NCI-H146 (cell line): ENCODE measurements around the gene NTM.

Experiments used
- DNase-seq: peaks from one replicate; lab custom pipeline; 2025; lab: John Stamatoyannopoulos, UW

NTM gene

DNA sequence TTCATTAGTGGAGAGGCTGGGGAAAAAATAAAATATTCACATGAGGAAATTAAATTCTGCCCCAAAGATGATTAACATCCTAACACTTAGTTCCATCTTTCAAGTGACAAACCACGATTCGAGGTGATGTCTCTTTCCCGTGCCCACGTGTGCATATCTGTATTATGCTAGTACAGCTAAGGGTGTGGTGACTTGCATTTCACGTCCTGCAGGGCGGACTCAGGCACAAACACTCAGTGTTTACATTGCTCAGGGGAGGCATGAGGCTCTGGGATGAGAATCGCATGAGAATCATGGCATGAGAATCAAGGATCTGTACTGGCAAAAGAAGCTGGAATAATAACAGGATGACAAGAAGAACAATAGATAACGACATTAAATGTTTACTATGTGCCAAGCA lies 179.4 kb downstream of the NTM start:
- DNase-seq, result no peak

DNA sequence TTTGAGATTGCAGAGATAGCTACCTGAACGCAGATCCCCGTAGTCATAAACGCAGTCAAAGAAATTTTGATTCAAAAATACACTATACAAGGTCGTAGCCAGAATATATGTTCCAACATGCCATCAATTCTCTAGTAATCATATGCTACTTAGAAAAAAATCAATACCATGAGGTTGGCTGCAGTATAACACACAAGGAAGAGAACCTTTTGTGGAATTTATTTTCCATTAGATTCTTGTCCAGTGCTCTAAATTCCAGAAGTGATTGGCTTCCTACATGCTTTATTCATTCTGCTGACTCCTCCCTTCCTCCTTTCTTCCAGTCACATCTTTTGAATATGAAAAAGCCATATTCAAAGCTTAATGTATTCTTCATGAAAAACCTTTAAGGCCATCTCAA lies 189.9 kb downstream of the NTM start:
- no peak for DNase-seq

DNA sequence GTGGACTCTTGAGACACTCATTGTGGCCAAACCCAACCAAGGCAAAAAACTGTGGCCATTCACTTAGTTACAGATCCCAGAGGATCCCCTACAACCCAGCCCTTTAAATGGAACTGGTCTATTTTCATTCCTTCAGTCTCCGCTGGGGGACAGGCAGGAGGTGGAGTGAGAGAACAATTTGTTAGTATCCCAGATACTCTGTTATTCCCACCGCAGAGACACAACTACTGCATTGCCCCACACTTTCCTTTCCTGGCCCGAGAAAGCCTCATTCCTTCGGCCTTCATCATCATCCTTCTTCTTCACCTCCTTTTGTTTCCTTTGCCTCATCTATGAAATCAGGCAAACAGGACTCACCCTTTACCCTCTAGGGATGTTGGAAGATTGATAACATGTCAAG lies 191.1 kb downstream of the NTM start:
- DNase-seq, result no peak

DNA sequence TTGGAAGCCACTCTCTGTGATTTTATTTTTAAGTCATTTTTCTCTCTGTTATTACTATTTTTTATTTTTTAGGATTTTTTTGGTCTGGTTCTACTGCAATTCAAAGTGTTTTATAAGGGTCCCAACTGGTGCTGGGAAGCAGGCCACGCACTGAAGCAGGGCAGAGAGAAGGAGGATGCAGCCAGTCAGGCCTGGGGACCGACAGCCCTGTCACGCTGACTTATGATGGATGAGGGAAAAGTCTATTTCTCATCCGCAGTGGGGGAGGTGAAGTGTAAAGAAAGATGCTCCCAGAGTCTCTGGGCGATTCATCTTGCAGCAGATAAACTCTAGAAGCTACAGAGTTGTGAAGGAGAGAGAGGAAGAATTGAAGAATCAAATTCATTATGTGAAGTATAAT lies 191.6 kb downstream of the NTM start:
- DNase-seq, result no peak

DNA sequence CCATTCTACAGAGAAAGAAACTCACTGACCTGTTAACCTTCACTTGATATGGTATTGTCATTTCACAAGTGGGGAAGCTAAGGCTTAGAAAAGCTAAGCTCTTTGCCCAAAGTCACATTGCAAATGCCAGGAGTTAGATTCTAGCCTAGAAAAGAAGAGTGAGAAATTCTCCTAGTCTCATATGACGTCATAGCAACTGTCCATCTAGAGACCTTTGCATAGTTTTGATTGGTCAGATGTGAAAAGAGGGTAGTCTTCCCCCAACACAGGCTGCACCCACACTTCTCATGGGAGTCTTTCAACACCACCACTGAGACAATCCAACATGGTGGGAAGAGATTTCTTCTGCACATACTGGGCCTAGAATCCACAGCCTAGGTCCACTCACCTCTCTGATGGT lies 197.9 kb downstream of the NTM start:
- DNase-seq, result no peak

DNA sequence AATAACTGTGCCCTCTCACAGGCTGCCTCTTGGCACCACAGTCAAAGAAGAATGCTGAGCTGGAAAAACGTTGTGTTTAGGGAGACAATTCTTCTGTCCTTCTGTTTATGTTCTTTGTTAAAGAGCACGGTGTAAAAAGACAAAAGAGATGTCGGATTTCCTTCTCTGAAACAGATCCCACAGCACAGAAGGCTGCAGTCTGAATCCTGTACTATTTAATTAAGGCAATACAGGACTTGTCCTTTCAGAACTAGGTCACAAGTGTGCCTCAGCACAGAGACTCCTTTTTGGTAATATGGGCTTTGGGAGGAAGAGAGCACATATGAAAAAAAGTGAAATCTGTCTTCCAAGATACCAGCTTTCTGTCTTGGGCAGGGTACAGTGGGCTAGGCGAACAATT lies 201.2 kb downstream of the NTM start:
- DNase-seq, result no peak

DNA sequence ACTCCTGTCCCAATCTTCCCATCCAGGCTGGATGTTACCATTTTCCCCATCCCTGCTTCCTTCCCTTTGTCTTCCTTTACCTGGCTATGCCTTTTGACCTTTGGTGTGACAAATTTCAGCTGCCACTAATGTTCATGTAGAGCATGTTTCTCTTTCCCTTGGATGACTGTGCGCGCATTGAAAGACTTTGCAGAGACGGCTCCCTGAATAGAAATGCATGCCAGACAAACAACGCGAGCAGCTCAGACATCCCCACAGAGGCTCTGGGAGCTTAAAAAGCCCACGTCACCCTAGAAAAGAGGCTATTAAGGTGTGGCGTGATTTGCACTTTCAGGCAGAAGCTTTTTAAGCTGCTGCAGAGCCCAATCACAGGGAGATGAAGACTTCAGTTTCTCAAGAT lies 202.0 kb downstream of the NTM start:
- no peak for DNase-seq

DNA sequence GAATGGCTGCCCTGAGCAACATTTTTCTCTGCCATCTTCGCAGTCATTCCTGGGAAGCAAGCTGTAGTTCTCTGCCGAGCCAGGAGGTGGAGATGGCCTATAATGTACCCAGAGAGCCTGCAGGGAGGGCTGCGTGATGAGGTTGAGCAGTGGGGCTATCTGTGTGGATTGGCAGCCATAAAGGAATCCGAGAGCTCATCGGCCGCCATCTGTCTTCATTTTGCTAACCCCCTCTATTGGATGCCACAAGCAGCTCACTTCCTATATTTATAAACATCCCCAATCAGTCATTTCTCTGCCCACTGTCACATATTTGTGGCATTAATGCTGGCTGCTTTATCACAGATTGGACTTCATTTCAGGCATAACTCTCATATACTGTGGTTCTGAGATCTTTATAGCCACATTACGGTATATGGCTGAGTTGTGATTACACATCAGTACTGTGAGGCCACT lies 209.5 kb downstream of the NTM start:
- DNase-seq, result no peak

DNA sequence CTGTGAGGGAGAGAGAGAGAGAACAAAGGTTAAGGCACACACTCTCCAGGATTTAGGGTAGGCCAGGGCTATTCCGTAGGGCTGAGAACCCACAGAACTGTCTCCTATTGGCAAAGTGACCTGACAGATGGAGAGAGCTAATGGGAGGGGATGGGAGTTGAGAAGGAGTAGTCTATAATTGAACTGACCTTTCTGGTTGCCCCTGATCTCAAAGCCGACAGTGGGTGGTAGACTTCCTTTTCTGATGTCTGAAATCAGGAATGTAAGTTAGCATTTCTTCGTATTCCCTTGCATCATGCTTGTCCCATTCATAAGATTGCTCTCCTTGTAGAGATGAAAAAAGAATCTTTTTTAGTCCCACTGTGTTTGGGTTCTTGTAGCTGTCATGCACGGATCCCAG lies 210.1 kb downstream of the NTM start:
- no peak for DNase-seq

DNA sequence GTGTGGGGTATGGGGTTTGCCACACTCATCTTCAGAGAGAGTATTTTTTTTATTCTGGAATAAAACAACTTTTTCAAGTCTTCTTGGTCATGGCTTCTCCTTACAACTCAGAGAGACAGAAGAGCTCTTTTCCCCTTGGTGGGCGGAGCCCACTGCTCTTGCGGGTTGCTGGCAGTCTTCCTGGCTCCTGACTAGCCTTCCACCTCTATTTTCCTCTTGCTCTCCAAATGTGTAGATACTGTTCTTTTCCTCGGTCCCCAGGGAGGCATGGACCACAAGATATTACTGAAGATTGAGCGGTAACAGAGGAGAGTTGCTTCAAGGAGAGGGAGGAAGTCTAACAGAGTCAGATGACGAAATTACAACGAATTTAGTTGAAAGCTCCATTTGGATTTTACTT lies 210.6 kb downstream of the NTM start:
- DNase-seq, result no peak

DNA sequence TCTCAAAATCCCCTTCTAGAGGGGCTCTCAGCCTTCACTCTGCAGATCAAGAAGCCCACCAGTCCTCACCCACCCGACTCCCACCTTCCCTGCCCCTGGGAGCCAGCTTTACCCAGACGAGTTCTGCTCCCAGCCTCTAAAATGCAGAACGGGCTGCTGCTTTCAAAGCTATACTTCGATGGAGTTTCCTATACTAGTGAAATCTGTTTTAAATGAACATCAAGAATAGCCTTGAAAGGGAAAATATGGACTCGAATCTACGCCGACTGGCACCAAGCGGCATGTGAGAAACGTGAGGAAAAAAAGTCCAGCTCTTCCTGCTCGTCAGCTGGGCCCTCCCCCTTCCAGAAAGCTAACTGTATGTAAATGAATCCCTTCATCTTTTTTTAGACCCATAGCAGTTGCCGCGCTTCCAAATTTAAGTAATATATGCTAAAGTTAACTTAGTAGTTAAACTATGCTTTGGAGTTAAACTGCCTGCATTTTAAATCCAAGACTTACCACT lies 211.7 kb downstream of the NTM start:
- DNase-seq, result no peak

DNA sequence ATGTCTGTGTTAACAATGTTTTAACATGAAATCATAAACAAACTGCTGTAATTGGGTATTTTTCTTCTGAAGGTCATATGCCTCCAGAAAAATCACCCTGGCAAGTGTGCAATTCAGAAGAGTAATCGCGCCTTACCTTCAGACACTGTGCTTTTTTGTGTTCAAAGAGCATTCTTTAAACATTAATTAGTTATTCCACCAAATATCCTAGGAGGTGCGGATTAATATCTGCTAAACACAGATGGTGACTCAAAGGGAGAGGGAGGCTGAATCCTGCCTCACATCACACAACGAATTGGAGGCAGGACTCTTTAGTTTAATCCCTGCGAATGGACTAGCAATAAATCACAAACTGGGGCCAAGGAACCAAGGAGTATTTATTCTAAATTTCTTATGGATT lies 213.0 kb downstream of the NTM start:
- DNase-seq, result no peak

DNA sequence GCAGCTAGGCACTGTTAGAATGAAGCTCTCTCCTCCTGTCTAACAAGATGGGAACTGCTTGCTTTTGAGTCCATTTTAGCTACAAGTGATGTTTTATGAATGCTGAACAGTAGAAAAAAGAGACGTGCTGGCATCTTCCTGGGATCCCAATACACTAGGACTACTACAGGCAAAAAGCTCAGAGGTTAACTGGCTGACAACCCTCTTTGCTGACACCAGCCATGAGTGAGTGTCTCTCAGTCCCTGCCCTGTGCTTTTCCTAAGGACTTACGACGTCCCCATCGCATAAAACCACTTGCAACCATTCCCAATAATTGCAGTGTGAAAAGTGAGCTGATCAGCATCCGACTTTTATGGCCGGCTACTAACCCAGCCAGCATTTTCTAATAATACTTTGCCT lies 213.5 kb downstream of the NTM start:
- no peak for DNase-seq

DNA sequence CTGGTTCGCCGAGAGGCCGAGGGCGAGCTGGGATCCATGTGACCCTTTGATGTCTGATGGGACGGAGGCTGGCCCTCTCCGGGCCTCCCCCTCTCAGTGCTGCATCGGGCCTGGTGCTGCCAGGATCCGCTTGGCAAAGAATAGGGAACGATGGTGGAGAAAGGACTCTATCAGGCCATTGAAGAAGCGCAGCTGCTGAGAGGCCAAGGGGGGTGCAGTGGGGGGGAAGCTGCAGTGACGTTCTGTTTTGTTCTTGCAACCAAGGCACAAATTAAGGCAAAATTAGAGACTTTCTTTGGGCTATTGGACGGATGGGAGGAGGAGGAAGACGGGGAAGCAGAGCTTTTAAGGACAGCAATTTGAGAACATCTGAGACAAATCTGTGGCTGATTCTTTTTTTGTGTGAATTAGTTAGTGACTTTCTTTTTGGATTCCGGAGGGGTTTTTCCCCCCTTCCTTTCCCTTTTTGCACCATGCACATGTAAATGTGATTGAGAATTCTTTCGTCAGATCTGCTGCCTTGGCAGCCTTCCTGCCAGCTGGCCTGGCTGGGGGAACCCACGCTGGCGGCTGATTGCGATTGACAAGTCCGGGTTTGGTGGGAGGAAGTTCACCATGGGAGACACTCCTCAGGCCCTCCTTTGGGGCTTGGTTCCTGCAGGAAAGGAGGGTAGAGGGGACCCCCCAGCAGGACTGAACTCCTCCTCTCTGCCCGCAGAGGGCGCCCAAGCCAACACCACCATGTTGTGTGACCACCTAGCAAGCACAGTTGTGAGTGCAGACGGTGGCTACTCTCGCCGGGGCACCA lies 214.6 kb downstream of the NTM start:
- DNase-seq, result no peak

DNA sequence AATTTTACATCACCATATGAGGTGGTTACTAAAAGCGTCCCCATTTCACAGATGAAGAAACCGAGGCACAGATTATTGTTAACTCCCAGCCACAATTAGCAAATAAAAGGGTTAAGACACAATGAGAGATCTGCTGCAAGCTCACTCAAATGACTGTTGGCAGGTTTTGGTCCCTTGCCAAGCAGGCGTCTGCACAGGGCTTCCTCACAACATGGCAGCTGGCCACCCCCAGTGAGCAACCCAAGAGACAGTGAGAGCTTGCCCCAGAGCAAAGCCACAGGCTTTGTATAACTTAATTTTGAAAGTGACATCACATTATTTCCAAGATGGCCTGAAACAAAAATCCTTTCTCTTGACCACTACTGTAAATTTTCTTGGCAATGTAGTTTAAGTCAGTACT lies 217.6 kb downstream of the NTM start:
- DNase-seq, result no peak

DNA sequence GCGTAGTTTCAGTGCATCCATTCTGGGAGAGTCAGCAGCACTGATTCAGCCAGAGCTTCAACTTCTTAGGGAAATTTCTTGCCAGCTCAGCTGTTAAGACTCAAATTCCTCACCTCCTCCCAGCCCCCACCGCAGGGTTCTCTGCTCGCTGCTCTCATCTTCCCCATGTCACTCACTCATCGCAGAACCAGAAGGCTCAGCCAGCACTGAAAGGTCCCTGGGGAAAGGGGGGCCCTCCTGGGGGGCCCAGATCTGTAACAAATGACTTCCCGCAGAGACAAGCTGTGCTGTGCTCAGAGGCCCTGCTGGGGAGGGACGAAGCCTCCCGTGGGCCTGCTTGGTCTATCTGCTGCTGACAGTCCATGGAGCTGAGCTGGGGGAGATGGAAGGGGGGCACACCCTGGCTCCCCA lies 220.6 kb downstream of the NTM start:
- DNase-seq, result no peak

DNA sequence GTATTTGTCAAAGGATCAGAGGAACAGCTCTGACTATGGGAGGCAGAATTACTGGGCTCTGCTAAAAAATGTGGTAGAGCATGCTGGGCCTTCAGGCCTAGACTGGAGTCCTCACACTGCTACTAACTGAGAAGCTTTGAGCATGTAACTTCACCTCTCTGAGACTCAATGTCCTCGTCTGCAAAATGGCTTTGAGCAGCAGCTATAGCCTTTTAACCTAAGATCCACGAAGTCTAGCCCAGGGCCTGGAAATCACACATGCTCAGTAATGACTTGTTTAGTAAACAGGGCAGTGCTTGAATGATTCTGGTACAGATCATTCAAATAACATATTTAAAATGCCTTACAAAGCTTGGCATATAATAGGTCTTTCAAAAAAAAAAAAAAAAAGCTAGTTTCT lies 221.7 kb downstream of the NTM start:
- no peak for DNase-seq

DNA sequence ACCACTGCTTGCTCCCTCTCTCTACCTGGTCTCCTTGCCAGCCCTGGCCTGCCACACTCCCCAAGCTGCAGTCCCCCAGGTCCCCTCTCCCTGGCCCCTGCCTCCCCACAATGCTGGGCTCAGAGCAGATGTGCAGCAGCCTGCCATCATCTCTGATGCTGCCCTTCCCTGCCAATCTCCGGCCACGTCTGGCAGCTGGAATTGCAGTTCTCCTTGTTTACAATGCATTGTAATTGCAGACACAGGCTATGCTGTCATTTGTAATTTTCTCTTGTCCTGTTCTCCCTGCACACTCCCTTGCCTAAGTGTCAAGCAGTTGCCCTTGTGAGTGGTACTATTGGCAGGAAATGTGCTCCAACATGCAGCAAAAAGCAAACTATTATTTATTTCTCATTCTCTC lies 222.3 kb downstream of the NTM start:
- DNase-seq, result no peak

DNA sequence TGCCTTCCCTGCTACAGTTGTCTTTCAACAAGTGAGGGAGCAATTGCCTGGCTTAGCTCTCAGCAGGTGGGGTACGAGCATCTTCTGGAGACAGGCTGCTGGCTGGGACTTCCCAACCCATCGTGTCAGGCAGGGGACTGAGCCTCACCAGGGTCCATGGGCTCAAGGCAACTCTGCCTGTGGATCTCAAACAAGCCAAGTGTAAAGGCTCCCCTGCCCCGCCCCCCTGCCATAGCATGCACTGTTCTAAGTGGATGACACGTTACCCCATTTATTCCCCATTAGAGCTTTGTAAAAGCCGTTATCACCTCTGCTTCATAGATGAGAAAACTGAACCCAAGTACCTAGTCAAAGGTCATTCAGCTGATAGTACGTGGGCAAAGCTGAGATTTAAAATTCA lies 222.9 kb downstream of the NTM start:
- no peak for DNase-seq

DNA sequence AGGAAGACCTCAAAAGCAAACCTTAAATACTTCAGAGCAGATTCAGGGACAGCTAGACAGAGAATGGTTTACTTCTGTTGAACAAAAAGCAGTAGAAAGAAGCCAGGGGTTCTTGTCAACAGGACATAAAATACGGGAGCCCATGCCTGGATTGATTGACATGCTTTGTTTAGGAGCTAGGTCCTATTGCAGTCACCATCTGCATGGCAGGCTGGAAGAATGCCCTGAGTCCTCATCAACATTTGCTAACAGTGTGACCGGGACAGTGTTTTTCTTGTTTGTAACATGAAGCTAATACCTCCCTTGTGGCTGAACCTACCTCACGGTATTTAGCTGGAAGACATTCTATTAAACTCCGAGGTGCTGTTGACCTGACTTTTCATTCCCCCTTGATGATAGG lies 225.4 kb downstream of the NTM start:
- DNase-seq, result no peak

DNA sequence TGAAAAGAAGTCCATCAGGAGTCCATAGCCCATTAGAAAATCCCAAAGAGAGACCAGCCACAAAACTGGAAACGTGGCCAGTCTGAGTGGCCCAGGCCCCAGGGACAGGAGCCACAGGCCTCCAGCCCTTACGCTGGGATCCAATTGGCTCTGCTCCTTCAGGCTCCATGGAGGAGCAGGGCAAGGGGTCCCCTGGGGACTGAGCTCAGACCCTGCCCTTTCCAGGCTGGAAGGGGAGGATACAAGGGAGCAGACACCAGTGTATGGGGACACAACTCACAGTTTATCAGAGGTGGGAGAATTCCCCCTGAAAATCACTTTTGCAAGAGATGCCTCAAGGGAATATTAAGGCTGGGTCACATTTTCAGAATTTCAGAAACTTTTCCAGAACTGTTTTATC lies 227.5 kb downstream of the NTM start:
- DNase-seq, result no peak

DNA sequence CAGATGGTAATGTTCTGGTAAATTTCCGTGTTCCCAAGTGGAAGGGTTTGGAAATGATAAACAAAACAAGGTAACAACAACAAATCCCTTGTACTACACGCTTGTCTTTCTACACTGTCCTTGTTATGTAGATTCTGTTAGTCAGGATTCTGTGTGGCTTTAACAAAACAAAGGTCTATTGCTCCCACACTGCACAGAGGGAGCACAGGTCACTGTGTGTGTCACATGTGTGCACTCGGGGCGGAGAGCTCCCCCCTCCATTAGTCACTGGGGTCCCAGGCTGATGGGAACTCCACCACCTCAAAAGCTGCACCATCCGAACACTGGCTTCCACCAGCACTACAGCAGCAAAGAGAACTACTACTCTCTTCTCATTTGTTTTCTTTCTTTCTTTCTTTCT lies 227.9 kb downstream of the NTM start:
- no peak for DNase-seq

DNA sequence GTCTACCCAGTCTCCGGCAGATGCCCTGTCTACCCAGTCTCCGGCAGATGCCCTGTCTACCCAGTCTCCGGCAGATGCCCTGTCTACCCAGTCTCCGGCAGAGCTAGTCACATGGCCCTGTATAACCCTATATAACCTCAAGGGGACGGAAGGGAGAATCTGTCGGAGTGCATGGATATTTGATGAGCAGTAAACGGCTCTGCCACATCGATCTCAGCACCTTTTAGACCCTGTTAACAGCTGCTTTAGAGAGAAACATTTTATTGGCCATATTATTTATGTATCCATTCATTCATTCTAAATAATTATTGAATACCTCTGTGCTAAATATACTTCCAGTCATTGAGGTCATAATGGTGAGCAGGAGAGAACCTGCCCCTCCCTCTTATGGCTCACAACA lies 228.9 kb downstream of the NTM start:
- DNase-seq, result no peak

DNA sequence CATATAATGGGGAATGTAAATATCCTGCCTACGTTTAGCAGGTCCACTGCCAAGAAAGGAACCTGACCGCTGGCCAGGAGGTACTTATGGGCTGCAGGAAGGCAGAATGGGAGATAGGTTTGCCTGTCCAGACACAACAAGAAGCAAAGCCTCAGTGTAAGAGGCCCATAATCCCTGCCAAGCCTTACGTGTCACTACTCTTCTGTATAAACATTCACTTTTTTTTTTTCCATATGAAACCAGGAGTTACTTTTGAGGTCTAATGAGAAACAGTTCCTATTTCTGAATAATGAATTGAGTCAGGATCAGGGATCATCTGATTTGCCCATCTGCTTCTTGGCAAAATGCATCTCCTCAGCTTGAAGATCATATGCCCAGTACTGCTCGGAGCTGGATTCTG lies 230.2 kb downstream of the NTM start:
- DNase-seq, result no peak
